Neural cell (in vitro differentiated cells): ENCODE measurements around the gene ADM2.

Experiments used
- CTCF ChIP-seq: fragments of 450-650 bp; IDR thresholded peaks from 2 replicates; pipeline ENCODE4 v1.5.1; 2014; ENCODE audit warnings: antibody characterized with exemption, mild to moderate bottlenecking, moderate library complexity; ENCODE audit not compliant: poor library complexity, severe bottlenecking
- EZH2 ChIP-seq: fragments of 200-600, 300-800 bp; shearing (Covaris generic), sonication (generic); IDR thresholded peaks from 2 replicates; pipeline ENCODE4 v1.6.1; 2014; ENCODE audit warnings: antibody characterized with exemption, low read length, borderline replicate concordance, mild to moderate bottlenecking; ENCODE audit not compliant: insufficient read depth, poor library complexity, severe bottlenecking
- REST ChIP-seq: IDR thresholded peaks from 2 replicates; pipeline ENCODE4 v1.6.1; 2012; ENCODE audit warnings: borderline replicate concordance

- no peak for TF ChIP-seq CTCF
- no peak for TF ChIP-seq REST
- TF ChIP-seq EZH2 = no peak
These were observed at the start of gene ADM2 for GRCh38 chr22:50481440-50482106.
